DOHH2 (cell line): Measurements from ENCODE around the gene SNRNP200.
"Not testable (repeated sequence)": the region's sequence is repeated elsewhere in the genome, so short reads cannot be mapped to it uniquely, and the experiment has no call there.

Experiments used
- CTCF ChIP-seq: fragments of 200-600 bp; sonication (generic); IDR thresholded peaks from one replicate; pipeline ENCODE4 v1.5.1; 2014; ENCODE audit warnings: antibody characterized with exemption, mild to moderate bottlenecking, low read depth, low read length; ENCODE audit not compliant: poor library complexity, severe bottlenecking
- EZH2phosphoT487 ChIP-seq: fragments of 200-600 bp; sonication (generic); IDR thresholded peaks from 2 replicates; pipeline ENCODE4 v1.6.1; 2017; ENCODE audit warnings: borderline replicate concordance, mild to moderate bottlenecking, antibody characterized with exemption, low read length, moderate library complexity, mixed read lengths

DNA sequence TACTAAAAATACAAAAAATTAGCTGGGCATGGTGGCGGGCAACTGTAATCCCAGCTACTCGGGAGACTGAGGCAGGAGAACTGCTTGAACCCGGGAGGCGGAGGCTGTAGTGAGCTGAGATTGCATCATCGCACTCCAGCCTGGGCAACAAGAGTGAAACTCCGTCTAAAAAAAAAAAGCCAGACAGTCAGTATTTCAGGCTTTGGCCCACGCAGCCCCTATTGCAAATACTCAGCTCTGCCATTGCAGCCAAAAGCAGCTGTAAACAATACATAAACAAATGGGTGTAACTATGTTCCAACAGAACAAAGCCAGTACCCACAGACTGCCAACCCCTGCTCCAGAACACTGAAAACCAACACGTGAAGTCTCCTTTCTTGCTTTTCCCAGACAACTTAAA, 11.1 kb downstream of the SNRNP200 start:
- not testable (repeated sequence) for TF ChIP-seq CTCF, EZH2phosphoT487
